ENCODE data around the gene BMPR1A. TPM values are rescaled to one million over a fixed set of nuclear protein-coding genes. Genes with fewer than 3 reads are reported as not detected.

BMPR1A gene
- total RNA-seq, 4 donors from 2014 or later: 5.2 to 40.2 (median 26.0) TPM

DNA sequence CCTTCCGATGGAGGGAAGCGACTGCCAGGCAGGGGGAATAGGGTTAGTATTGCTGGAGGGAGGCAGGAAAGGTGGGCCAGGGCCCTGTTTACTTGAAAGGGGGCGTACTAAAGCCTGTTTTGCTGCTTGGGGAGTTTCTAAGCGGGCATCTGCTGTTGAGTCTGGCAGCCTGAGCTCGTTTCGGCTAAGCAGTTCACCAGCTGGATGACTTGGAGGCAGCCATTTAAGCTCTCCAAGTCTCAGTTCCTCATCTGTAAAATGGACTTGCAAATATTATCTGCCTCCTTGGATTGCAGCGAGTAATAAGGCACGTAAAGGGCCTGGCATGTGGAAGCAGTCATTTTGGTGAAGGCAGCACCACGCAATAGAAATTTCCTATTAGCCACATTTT, 44.1 kb upstream of the BMPR1A start:
- H3K4me3 ChIP-seq: peak overlapping the region; percentile 72 to 97 (median 78)
- no peak for DNase-seq
- H3K27me3 ChIP-seq: peaks cover 0 to 27% (median 0%) of the 10 kb centered on the region in 4 donors
- H3K9me3 ChIP-seq: no peaks in the 10 kb centered on the region
- WGBS, 2 donors: 37 to 41% methylated on average over 8 to 9 of the region's 9 CpGs
- intact Hi-C loops (cut with DNase I): no loop called here
- TF ChIP-seq, protein P1, sequence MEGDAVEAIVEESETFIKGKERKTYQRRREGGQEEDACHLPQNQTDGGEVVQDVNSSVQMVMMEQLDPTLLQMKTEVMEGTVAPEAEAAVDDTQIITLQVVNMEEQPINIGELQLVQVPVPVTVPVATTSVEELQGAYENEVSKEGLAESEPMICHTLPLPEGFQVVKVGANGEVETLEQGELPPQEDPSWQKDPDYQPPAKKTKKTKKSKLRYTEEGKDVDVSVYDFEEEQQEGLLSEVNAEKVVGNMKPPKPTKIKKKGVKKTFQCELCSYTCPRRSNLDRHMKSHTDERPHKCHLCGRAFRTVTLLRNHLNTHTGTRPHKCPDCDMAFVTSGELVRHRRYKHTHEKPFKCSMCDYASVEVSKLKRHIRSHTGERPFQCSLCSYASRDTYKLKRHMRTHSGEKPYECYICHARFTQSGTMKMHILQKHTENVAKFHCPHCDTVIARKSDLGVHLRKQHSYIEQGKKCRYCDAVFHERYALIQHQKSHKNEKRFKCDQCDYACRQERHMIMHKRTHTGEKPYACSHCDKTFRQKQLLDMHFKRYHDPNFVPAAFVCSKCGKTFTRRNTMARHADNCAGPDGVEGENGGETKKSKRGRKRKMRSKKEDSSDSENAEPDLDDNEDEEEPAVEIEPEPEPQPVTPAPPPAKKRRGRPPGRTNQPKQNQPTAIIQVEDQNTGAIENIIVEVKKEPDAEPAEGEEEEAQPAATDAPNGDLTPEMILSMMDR (IDR thresholded peaks at IDR 0.05): no peak
- TF ChIP-seq POLR2A (IDR thresholded peaks at IDR 0.05): no peak
- peak overlapping the region; percentile 94 to 98 (median 96) for H3K27ac ChIP-seq
- H3K36me3 ChIP-seq: no peaks in the 10 kb centered on the region
- H3K4me1 ChIP-seq: peaks cover 6 to 30% (median 12%) of the 10 kb centered on the region in 3 donors

DNA sequence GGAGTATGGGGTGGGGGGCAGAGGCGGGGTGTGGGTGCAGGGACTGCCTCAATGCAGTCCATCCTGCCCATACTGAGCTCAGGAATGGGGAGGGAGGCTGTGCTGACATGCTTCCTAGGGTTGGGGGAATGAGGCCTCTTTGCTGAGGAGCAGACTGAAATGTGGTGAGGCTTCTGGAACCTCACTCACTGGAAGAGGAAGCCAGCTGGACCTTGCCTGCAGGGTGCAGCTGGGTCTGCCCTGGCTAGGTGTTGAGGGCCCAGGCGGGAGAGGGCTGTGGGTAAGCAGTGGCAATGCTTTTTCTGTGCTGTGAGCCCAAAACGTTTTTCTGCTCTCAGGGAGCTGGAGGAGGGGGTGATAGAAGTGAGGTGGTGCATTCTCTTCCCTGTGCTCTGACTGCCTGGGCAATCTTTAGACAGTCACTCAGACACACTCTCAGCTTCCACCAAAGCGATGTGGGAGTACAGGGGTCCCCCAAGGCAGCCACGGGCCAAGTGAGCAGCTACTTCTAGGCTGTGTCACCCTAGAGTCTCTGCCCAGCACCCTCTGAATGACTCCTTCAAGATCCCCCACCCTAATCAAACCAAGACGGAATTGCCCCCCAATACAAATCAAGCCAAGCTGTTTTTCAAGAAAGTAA, 41.1 kb upstream of the BMPR1A start:
- WGBS, 2 donors: 70 to 71% methylated on average over 2 to 5 of the region's 6 CpGs
- intact Hi-C loops (cut with DNase I): no loop called here
- peaks cover 0 to 18% (median 0%) of the 10 kb centered on the region in 4 donors for H3K27me3 ChIP-seq
- no peak overlapping the region for H3K4me3 ChIP-seq
- no peaks in the 10 kb centered on the region for H3K9me3 ChIP-seq
- DNase-seq: no peak
- no peak overlapping the region for H3K27ac ChIP-seq
- no peaks in the 10 kb centered on the region for H3K36me3 ChIP-seq
- peaks cover 6 to 20% (median 12%) of the 10 kb centered on the region in 3 donors for H3K4me1 ChIP-seq
- TF ChIP-seq, protein P1 (IDR thresholded peaks at IDR 0.05): no peak
- TF ChIP-seq POLR2A (IDR thresholded peaks at IDR 0.05): no peak

DNA sequence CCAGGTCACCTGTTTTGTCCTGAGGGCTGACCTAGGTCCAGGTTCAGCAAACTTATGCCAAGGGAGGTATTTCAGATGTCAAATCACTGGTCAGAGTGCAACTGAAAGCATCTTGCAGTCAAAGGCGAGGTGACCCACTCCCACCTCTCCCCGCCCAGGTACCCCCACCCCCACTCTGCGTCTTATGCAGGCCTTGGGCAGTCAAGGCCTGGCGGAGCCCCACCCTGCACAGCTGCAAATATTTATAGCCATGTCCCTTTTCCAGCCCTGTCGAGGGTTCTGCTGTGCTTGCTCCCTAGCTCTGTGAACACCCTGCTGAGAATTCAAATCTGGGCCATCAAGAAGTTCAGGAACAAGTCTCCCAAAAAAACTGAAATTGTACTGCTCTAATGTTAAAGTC, 40.6 kb upstream of the BMPR1A start:
- peaks cover 6 to 15% (median 6%) of the 10 kb centered on the region in 3 donors for H3K4me1 ChIP-seq
- H3K36me3 ChIP-seq: no peaks in the 10 kb centered on the region
- WGBS, 2 donors: 72 to 85% methylated on average over 2 to 4 of the region's 5 CpGs
- TF ChIP-seq, protein P1 (IDR thresholded peaks at IDR 0.05): no peak
- no peak for TF ChIP-seq POLR2A (IDR thresholded peaks at IDR 0.05)
- no peak overlapping the region for H3K27ac ChIP-seq
- H3K9me3 ChIP-seq: no peaks in the 10 kb centered on the region
- no peak for DNase-seq
- no peak overlapping the region for H3K4me3 ChIP-seq
- intact Hi-C loops (cut with DNase I): no loop called here
- H3K27me3 ChIP-seq: peaks cover 0 to 15% (median 0%) of the 10 kb centered on the region in 4 donors

DNA sequence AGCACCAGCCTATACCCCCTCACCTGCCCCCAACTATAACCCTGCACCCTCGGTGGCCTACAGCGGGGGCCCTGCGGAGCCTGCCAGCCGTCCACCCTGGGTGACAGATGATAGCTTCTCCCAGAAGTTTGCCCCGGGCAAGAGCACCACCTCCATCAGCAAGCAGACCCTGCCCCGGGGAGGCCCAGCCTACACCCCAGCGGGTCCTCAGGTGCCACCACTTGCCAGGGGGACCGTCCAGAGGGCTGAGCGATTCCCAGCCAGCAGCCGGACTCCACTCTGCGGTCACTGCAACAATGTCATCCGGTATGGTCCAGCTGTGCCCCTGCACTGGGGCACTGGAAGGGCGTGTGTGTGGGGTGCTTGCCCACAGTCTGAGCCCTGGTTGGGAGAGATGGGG, 40.0 kb upstream of the BMPR1A start:
- intact Hi-C loops (cut with DNase I): no loop called here
- WGBS, 2 donors: 95% methylated on average over 3 of the region's 13 CpGs; no CpG with 5 or more reads in 1 of the 2 donors

DNA sequence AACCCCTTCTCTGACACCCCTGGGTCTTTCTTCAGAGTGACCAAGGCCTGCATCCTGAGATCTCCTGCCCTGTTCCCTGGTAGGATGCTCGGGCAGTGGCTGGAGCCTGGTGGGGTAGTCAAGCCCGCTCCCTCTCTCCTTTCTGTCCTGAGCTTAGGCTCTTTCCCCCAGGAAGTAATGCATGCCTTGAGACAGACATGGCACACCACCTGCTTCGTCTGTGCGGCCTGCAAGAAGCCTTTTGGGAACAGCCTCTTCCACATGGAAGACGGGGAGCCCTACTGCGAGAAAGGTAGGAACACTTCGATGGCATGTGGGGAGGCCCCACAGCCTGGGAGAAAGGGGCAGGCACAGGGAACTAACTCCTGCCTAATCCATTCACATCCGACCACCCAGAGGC, 37.9 kb upstream of the BMPR1A start:
- peaks cover 0 to 23% (median 0%) of the 10 kb centered on the region in 4 donors for H3K27me3 ChIP-seq
- intact Hi-C loops (cut with DNase I): no loop called here
- H3K9me3 ChIP-seq: no peaks in the 10 kb centered on the region
- H3K4me1 ChIP-seq: no peaks in the 10 kb centered on the region
- WGBS, 2 donors: 86 to 91% methylated on average over 7 to 8 of the region's 8 CpGs
- no peak for TF ChIP-seq POLR2A (IDR thresholded peaks at IDR 0.05)
- TF ChIP-seq, protein P1 (IDR thresholded peaks at IDR 0.05): no peak
- no peak overlapping the region for H3K27ac ChIP-seq
- no peak for DNase-seq
- no peak overlapping the region for H3K4me3 ChIP-seq
- H3K36me3 ChIP-seq: no peaks in the 10 kb centered on the region

More for the DNA sequence above, 40.0 kb upstream of the BMPR1A start:
- H3K4me1 ChIP-seq: peaks cover 5 to 12% (median 6%) of the 10 kb centered on the region in 3 donors
- TF ChIP-seq POLR2A (IDR thresholded peaks at IDR 0.05): no peak
- TF ChIP-seq, protein P1 (IDR thresholded peaks at IDR 0.05): no peak
- H3K9me3 ChIP-seq: no peaks in the 10 kb centered on the region
- no peaks in the 10 kb centered on the region for H3K36me3 ChIP-seq
- H3K27me3 ChIP-seq: peaks cover 0 to 18% (median 0%) of the 10 kb centered on the region in 4 donors
- no peak for DNase-seq
- H3K4me3 ChIP-seq: no peak overlapping the region
- no peak overlapping the region for H3K27ac ChIP-seq

Data from esophagus squamous epithelium (tissue), 5 donors.